CD4-positive, alpha-beta T cell (primary cell): Measurements from ENCODE around the gene ADAM17. TPM values are rescaled to one million over a fixed set of nuclear protein-coding genes. Genes with fewer than 3 reads are reported as not detected.

Source experiments
- ATAC-seq: fragments of 200-7000 bp; cut with Tn5 transposase; one replicate; pipeline ENCODE4 v1.10.0; 2022; ENCODE audit warnings: mild to moderate bottlenecking; ENCODE audit not compliant: poor library complexity
- CTCF ChIA-PET: fragments of 350-600 bp; sonication (Branson Sonifier 250); formaldehyde crosslinking; loops from one replicate; lab custom pipeline; 2021; ENCODE audit warnings: antibody characterized with exemption, inconsistent platforms; lab: Charles Lee
- POLR2A ChIA-PET: fragments of 350-600 bp; sonication (Branson Sonifier 250); formaldehyde crosslinking; loops from one replicate; lab custom pipeline; 2021; ENCODE audit warnings: antibody characterized with exemption, inconsistent platforms; lab: Charles Lee
- DNase-seq, 14 experiments: peaks; one replicate each; pipeline ENCODE4 v3.0.0-alpha.2; 2013 to 2020; ENCODE audit warnings: mixed read lengths in 2 of 14
- H3K27ac ChIP-seq, 2 donors: one replicate each; pipeline versions ENCODE4 v1.5.1 to v1.7.0; 2013; ENCODE audit warnings: low read length in 2 of 2, low read depth in 1 of 2, mild to moderate bottlenecking in 1 of 2
- H3K27me3 ChIP-seq, 2 experiments: 1 replicate in 1 of 2; 2 replicates in 1 of 2; pipeline versions ENCODE4 v1.6.1 to v1.7.0; 2013; ENCODE audit warnings: low read length in 2 of 2, control low read depth in 1 of 2, mild to moderate bottlenecking in 1 of 2, moderate library complexity in 1 of 2; ENCODE audit not compliant: insufficient read depth in 2 of 2, control insufficient read depth in 1 of 2
- H3K36me3 ChIP-seq: one replicate; pipeline ENCODE4 v1.6.1; 2013; ENCODE audit warnings: low read length, control low read depth; ENCODE audit not compliant: insufficient read depth
- H3K4me1 ChIP-seq: one replicate; pipeline ENCODE4 v1.6.1; 2013; ENCODE audit warnings: low read length, control low read depth; ENCODE audit not compliant: insufficient read depth
- H3K4me3 ChIP-seq: one replicate; pipeline ENCODE4 v1.5.1; 2013; ENCODE audit warnings: mild to moderate bottlenecking, low read length, moderate library complexity
- H3K9me3 ChIP-seq, 2 experiments: 1 replicate in 1 of 2; 2 replicates in 1 of 2; pipeline versions ENCODE4 v1.6.1 to v1.7.0; 2013; ENCODE audit warnings: low read length in 2 of 2, mild to moderate bottlenecking in 2 of 2, control low read depth in 1 of 2, moderate library complexity in 1 of 2; ENCODE audit not compliant: control insufficient read depth in 1 of 2, insufficient read depth in 1 of 2
- H3K27ac Mint-ChIP-seq: one replicate; pipeline ENCODE4 v1.8.0; 2020; ENCODE audit warnings: mixed read lengths
- H3K27me3 Mint-ChIP-seq: one replicate; pipeline ENCODE4 v1.8.0; 2021; ENCODE audit warnings: mixed read lengths
- H3K36me3 Mint-ChIP-seq: one replicate; pipeline ENCODE4 v1.8.0; 2021; ENCODE audit warnings: low read depth, mixed read lengths
- H3K4me1 Mint-ChIP-seq: one replicate; pipeline ENCODE4 v1.8.0; 2021; ENCODE audit warnings: low read depth, mixed read lengths
- H3K4me3 Mint-ChIP-seq: one replicate; pipeline ENCODE4 v1.8.0; 2020; ENCODE audit warnings: mild to moderate bottlenecking, mixed read lengths
- H3K9me3 Mint-ChIP-seq: one replicate; pipeline ENCODE4 v1.8.0; 2020; ENCODE audit warnings: mixed read lengths
- intact Hi-C, 2 experiments: fragments of 100-400 bp; cut with DNase I in 1 of 2; cut with micrococcal nuclease in 1 of 2; formaldehyde crosslinking; loops; one replicate each; pipeline versions ENCODE4 v1.15.1 to v1.9.0; 2023 to 2025; cut with DNase I, micrococcal nuclease
- total RNA-seq, 174 experiments: library from RNA in 2 of 174; stranded (reverse) in 2 of 174; gene quantifications; one replicate each; pipeline ENCODE4 v1.2.3 and lab custom pipeline; 2021 to 2026
- TF ChIP-seq, protein P1 (sequence below): fragments of 200-600 bp; IDR thresholded peaks from one replicate; pipeline ENCODE4 v1.8.0; 2022; ENCODE audit warnings: antibody characterized with exemption, mild to moderate bottlenecking

Gene ADAM17
- total RNA-seq, 2 experiments from 2014 or later = 21.4 to 21.6 TPM

DNA sequence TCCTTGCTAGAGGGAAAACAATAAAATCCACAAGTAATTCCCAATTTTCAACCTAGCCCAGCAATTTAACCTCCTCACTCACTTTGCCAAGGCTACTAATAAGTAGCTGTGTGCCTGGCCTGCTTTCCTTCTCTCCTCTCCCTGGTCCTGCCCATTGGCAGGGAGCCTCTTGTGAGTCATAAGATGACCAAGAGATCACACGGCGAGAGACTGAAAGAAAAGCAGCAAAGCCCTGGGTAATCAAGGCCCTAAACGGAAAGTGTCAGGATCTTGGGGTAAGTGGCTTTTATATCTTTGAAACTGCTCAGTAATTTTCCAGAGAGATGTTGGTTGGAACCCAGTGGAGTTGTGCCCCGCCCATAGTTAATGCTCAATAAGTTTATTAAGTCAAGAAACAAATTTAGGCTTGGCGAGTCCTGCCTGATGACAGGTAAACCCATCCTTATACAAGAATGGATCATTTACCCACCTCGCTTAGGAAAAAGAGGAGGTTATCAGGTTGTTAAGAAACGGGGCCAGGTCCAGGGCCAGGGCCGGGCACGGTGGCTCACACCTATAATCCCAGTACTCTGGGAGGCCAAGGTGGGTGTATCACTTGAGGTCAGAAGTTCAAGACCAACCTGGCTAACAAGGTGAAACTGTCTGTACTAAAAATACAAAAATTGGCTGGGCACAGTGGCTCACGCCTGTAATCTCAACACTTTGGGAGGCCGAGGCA, 10.0 kb upstream of the ADAM17 start:
- Histone ChIP-seq H3K27ac (no peak overlapping the region), H3K4me1 (no peaks in the 10 kb centered on the region), H3K36me3 (no peaks in the 10 kb centered on the region), H3K4me3 (no peak overlapping the region), H3K9me3 (no peaks in the 10 kb centered on the region), H3K27me3 (no peaks in the 10 kb centered on the region)
- Mint-ChIP-seq H3K4me3 (no peak overlapping the region), H3K27ac (no peak overlapping the region), H3K4me1 (no peaks in the 10 kb centered on the region), H3K9me3 (no peaks in the 10 kb centered on the region), H3K27me3 (no peaks in the 10 kb centered on the region), H3K36me3 (no peaks in the 10 kb centered on the region)
- DNase-seq (no peak), ATAC-seq (no peak)
- intact Hi-C loops = no loop called here
- CTCF ChIA-PET = no interaction called here
- TF ChIP-seq, protein P1, sequence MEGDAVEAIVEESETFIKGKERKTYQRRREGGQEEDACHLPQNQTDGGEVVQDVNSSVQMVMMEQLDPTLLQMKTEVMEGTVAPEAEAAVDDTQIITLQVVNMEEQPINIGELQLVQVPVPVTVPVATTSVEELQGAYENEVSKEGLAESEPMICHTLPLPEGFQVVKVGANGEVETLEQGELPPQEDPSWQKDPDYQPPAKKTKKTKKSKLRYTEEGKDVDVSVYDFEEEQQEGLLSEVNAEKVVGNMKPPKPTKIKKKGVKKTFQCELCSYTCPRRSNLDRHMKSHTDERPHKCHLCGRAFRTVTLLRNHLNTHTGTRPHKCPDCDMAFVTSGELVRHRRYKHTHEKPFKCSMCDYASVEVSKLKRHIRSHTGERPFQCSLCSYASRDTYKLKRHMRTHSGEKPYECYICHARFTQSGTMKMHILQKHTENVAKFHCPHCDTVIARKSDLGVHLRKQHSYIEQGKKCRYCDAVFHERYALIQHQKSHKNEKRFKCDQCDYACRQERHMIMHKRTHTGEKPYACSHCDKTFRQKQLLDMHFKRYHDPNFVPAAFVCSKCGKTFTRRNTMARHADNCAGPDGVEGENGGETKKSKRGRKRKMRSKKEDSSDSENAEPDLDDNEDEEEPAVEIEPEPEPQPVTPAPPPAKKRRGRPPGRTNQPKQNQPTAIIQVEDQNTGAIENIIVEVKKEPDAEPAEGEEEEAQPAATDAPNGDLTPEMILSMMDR = no peak
- POLR2A ChIA-PET = interaction anchor here (1.5 kb wide), 1 partner anchor 10 kb away, joined by 3 read pairs; the partner anchor contains the start of gene ADAM17

DNA sequence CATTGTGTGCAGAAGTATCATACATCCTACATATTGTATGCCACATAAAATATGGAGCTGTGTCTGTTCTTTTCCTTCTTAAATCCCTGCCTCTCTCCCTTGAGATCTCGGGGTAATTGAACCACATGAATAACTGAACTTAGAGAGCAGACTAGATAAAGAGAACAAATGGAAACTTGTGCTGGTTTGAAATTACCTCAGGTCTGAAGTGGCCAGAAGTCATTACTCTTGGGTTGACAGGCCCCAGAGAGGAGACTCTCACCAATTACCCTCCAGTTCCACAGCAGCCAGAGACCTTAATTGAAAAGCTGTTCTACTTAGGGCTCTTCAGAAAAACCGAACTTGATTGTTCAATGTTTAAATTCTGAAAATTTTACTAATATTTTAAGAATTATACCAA, 5.0 kb upstream of the ADAM17 start:
- H3K4me1 ChIP-seq = peaks cover 3% of the 10 kb centered on the region
- Mint-ChIP-seq H3K4me3 (no peak overlapping the region), H3K27me3 (no peaks in the 10 kb centered on the region), H3K36me3 (peaks cover 9% of the 10 kb centered on the region), H3K4me1 (peaks cover 18% of the 10 kb centered on the region), H3K9me3 (no peaks in the 10 kb centered on the region), H3K27ac (peak overlapping the region; percentile 58)
- no peak overlapping the region for H3K4me3 ChIP-seq
- no peak for DNase-seq
- POLR2A ChIA-PET = interaction anchor here (1.4 kb wide), 1 partner anchor 48 kb away, joined by 4 read pairs; no protein-coding TSS in a partner anchor
- H3K27ac ChIP-seq = no peak overlapping the region
- no peaks in the 10 kb centered on the region for H3K27me3 ChIP-seq
- CTCF ChIA-PET = no interaction called here
- TF ChIP-seq, protein P1 = no peak
- H3K9me3 ChIP-seq = no peaks in the 10 kb centered on the region
- intact Hi-C loops = no loop called here
- no peak for ATAC-seq
- H3K36me3 ChIP-seq = no peaks in the 10 kb centered on the region

DNA sequence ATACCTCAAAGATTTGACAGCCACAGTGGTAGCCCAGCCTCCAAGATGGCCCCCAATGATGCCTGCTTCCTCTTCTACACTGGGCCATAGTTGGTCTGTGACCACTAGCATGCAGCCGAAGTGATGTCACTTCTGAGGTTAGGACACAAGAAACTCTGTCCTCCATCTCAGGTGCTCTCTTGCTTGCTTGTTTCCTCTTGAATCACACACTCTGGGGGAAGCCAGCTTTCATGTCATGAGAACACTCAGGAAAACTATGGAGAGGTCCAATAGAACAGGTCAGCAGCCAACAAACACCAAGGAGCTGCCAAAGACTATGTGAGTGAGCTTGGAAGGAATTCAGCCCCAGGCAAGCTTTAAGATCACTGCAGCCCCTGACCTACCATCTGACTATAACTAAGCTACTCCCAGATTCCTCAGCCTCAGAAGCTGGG, 3.3 kb upstream of the ADAM17 start:
- TF ChIP-seq, protein P1 = no peak
- POLR2A ChIA-PET = interaction anchor here (1.0 kb wide), 1 partner anchor 72 kb away, joined by 5 read pairs; the partner anchor contains the start of gene YWHAQ
- no peak overlapping the region for H3K4me3 ChIP-seq
- H3K36me3 Mint-ChIP-seq = peaks cover 15% of the 10 kb centered on the region
- no peaks in the 10 kb centered on the region for H3K27me3 Mint-ChIP-seq
- no peaks in the 10 kb centered on the region for H3K9me3 Mint-ChIP-seq
- H3K9me3 ChIP-seq = no peaks in the 10 kb centered on the region
- H3K27ac Mint-ChIP-seq = no peak overlapping the region
- intact Hi-C loops = loop anchor here (5.0 to 10.0 kb wide), 5 partner anchors 87 to 554 kb away; partner anchors contain the start of genes IAH1 (in 1 of the 2), KLF11 (in 1 of the 2) and MBOAT2 (in 1 of the 2)
- H3K4me3 Mint-ChIP-seq = peak overlapping the region; percentile 58
- CTCF ChIA-PET = interaction anchor here (1.0 kb wide), 1 partner anchor 240 kb away, joined by 3 read pairs; no protein-coding TSS in a partner anchor
- H3K4me1 Mint-ChIP-seq = peaks cover 32% of the 10 kb centered on the region
- H3K4me1 ChIP-seq = peaks cover 10% of the 10 kb centered on the region
- H3K36me3 ChIP-seq = no peaks in the 10 kb centered on the region
- no peak for ATAC-seq
- DNase-seq = no peak
- no peaks in the 10 kb centered on the region for H3K27me3 ChIP-seq
- no peak overlapping the region for H3K27ac ChIP-seq
